ENCODE results near the gene RASGRP4. TPM values are rescaled to one million over a fixed set of nuclear protein-coding genes. Genes with fewer than 3 reads are reported as not detected.
"Not testable (repeated sequence)": the region's sequence is repeated elsewhere in the genome, so short reads cannot be mapped to it uniquely, and the experiment has no call there.

The RASGRP4 gene
- total RNA-seq, 1 experiment from 2014 or later, result not detected

GRCh38 chr19:38429055-38429810, 3.2 kb upstream of the RASGRP4 start:
- no peak for DNase-seq (ENCODE audit: low spot score)
- POLR2A ChIA-PET (ENCODE audit: low non-redundant PET), result no interaction called here
- Histone ChIP-seq H3K4me3 (ENCODE audit: low read depth, low read length, poor library complexity, severe bottlenecking) (no peak overlapping the region), H3K27ac (ENCODE audit: low read depth, low read length, poor library complexity, severe bottlenecking) (no peak overlapping the region), H3K36me3 (ENCODE audit: insufficient read depth, low read length, poor library complexity, severe bottlenecking) (no peaks in the 10 kb centered on the region), H3K4me1 (ENCODE audit: insufficient read depth, low read length, poor library complexity, severe bottlenecking) (no peaks in the 10 kb centered on the region), H3K9me3 (ENCODE audit: low read depth, low read length, poor library complexity, severe bottlenecking) (no peaks in the 10 kb centered on the region), H3K27me3 (replicated peaks; ENCODE audit: insufficient read depth, low read depth, low read length, poor library complexity) (peaks cover 11% of the 10 kb centered on the region)
- no peak for TF ChIP-seq EZH2 (IDR thresholded peaks at IDR 0.05; ENCODE audit: borderline replicate concordance, low read depth, low read length, poor library complexity, severe bottlenecking)
- no peak for TF ChIP-seq CTCF (conservative IDR thresholded peaks at IDR 0.05; ENCODE audit: low read depth, low read length)
- intact Hi-C loops (cut with micrococcal nuclease; ENCODE audit: unreplicated experiment), result no loop called here
- CTCF ChIA-PET, result no interaction called here
- no TSS peak for BruUV-seq (replicated peaks)

- POLR2A ChIA-PET (ENCODE audit: low non-redundant PET); H3K36me3 ChIP-seq (ENCODE audit: insufficient read depth, low read length, poor library complexity, severe bottlenecking); DNase-seq (ENCODE audit: low spot score); H3K4me3 ChIP-seq (ENCODE audit: low read depth, low read length, poor library complexity, severe bottlenecking); H3K9me3 ChIP-seq (ENCODE audit: low read depth, low read length, poor library complexity, severe bottlenecking); CTCF ChIA-PET; BruUV-seq (replicated peaks); intact Hi-C loops (cut with micrococcal nuclease; ENCODE audit: unreplicated experiment); H3K4me1 ChIP-seq (ENCODE audit: insufficient read depth, low read length, poor library complexity, severe bottlenecking); H3K27ac ChIP-seq (ENCODE audit: low read depth, low read length, poor library complexity, severe bottlenecking): not testable (repeated sequence)
- H3K27me3 ChIP-seq (replicated peaks; ENCODE audit: insufficient read depth, low read depth, low read length, poor library complexity), result peaks cover 11% of the 10 kb centered on the region
These were observed 1.1 kb upstream of the RASGRP4 start for GRCh38 chr19:38427035-38427677.

GRCh38 chr19:38425222-38425809, 703 bp downstream of the RASGRP4 start:
- intact Hi-C loops (cut with micrococcal nuclease; ENCODE audit: unreplicated experiment), result no loop called here
- no peak overlapping the region for H3K27ac ChIP-seq (ENCODE audit: low read depth, low read length, poor library complexity, severe bottlenecking)
- POLR2A ChIA-PET (ENCODE audit: low non-redundant PET), result no interaction called here

More at GRCh38 chr19:38425222-38425809, 703 bp downstream of the RASGRP4 start:
- CTCF ChIA-PET, result no interaction called here
- peaks cover 5% of the 10 kb centered on the region for H3K27me3 ChIP-seq (replicated peaks; ENCODE audit: insufficient read depth, low read depth, low read length, poor library complexity)
- no peaks in the 10 kb centered on the region for H3K9me3 ChIP-seq (ENCODE audit: low read depth, low read length, poor library complexity, severe bottlenecking)
- H3K36me3 ChIP-seq (ENCODE audit: insufficient read depth, low read length, poor library complexity, severe bottlenecking), result no peaks in the 10 kb centered on the region
- TF ChIP-seq EZH2 (IDR thresholded peaks at IDR 0.05; ENCODE audit: borderline replicate concordance, low read depth, low read length, poor library complexity, severe bottlenecking) (no peak), CTCF (conservative IDR thresholded peaks at IDR 0.05; ENCODE audit: low read depth, low read length) (no peak)
- no peak overlapping the region for H3K4me3 ChIP-seq (ENCODE audit: low read depth, low read length, poor library complexity, severe bottlenecking)
- no peaks in the 10 kb centered on the region for H3K4me1 ChIP-seq (ENCODE audit: insufficient read depth, low read length, poor library complexity, severe bottlenecking)
- BruUV-seq (replicated peaks), result no TSS peak
- DNase-seq (ENCODE audit: low spot score), result no peak

Measured in A673 (cell line).